NCI-H2227 (cell line): ENCODE results near the gene ALDH6A1.
A peak's percentile ranks its signal among the peaks of the same experiment; 100 is the strongest.
"Not testable (repeated sequence)": the region's sequence is repeated elsewhere in the genome, so short reads cannot be mapped to it uniquely, and the experiment has no call there.

ENCODE experiments used
- DNase-seq: peaks from one replicate; lab custom pipeline; 2025; ENCODE audit not compliant: unreplicated experiment; lab: John Stamatoyannopoulos, UW

ALDH6A1 gene

GRCh38 chr14:74084277-74085046, at the start of gene ALDH6A1, which contains the start of gene LIN52:
Gene ALDH6A1 (minus strand): TSS chr14:74084453. CDS start chr14:74084394, 59 bp downstream.
Gene LIN52 (plus strand): TSS chr14:74084956. CDS start chr14:74084975, 19 bp downstream.
- peak; percentile 100 for DNase-seq

- no peak for DNase-seq
Measured at GRCh38 chr14:74127634-74128033, 43.4 kb upstream of the ALDH6A1 start.

GRCh38 chr14:74126315-74127013, 42.2 kb upstream of the ALDH6A1 start:
- no peak for DNase-seq

GRCh38 chr14:74125487-74125886, 41.2 kb upstream of the ALDH6A1 start:
- DNase-seq, result not testable (repeated sequence)

- DNase-seq, result peak; percentile 52
Measured at GRCh38 chr14:74111395-74112216, 27.4 kb upstream of the ALDH6A1 start.

GRCh38 chr14:74109369-74109768, 25.1 kb upstream of the ALDH6A1 start:
- no peak for DNase-seq

- no peak for DNase-seq
Measured at GRCh38 chr14:74105381-74105780, 21.1 kb upstream of the ALDH6A1 start.

- DNase-seq, result no peak
Measured at GRCh38 chr14:74089251-74090020, 5.2 kb upstream of the ALDH6A1 start.

GRCh38 chr14:74085828-74086227, 1.6 kb upstream of the ALDH6A1 start:
- no peak for DNase-seq

- DNase-seq, result no peak
Measured at GRCh38 chr14:74085047-74085637, 889 bp upstream of the ALDH6A1 start.

- DNase-seq, result no peak
Measured at GRCh38 chr14:74083784-74084276, 423 bp downstream of the ALDH6A1 start.

- no peak for DNase-seq
Measured at GRCh38 chr14:74083161-74083560, 1.1 kb downstream of the ALDH6A1 start.

GRCh38 chr14:74081491-74081890, 2.8 kb downstream of the ALDH6A1 start:
- no peak for DNase-seq

- no peak for DNase-seq
Measured at GRCh38 chr14:74080820-74081460, 3.3 kb downstream of the ALDH6A1 start.

- no peak for DNase-seq
Measured at GRCh38 chr14:74077401-74077800, 6.9 kb downstream of the ALDH6A1 start.

GRCh38 chr14:74065746-74066575, 18.3 kb downstream of the ALDH6A1 start:
- DNase-seq, result no peak

GRCh38 chr14:74064883-74065282, 19.4 kb downstream of the ALDH6A1 start:
- DNase-seq, result no peak

- no peak for DNase-seq
Measured at GRCh38 chr14:74064426-74064825, 19.8 kb downstream of the ALDH6A1 start.

- DNase-seq, result no peak
Measured at GRCh38 chr14:74062809-74063150, 21.5 kb downstream of the ALDH6A1 start.
